IPS-NIHi7 (cell line): Measurements from ENCODE around the gene OR2W3.

Experiments
- DNase-seq: peaks from one replicate; pipeline ENCODE4 v3.0.0; 2012; ENCODE audit warnings: mixed read lengths; ENCODE audit errors: extremely low spot score

The OR2W3 gene

DNA sequence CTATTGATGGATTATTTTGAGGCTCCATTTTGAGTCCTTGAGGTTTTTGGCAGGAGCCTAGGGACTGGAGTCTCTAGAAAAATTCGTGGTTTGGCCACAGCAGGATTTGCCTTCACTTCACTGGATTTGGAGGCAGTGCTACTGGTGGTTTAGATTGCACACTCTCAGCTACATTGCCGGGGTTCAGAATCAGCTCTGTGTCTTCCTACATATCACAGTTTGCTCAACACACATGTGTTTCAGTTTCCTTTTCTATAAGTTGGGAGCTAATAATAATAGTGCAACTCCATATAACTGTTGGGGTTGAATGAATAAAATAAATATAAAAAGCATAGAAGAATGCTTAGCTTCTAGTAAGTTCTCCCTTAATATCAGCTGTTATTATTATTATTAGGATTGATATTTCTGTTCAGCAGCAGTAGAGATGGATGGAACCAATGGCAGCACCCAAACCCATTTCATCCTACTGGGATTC, at the start of gene OR2W3:
Gene OR2W3 (plus strand): TSS at position 425 of the 475 bp plus-strand sequence. CDS start 0 bp downstream, at position 425.
- DNase-seq: no peak

DNA sequence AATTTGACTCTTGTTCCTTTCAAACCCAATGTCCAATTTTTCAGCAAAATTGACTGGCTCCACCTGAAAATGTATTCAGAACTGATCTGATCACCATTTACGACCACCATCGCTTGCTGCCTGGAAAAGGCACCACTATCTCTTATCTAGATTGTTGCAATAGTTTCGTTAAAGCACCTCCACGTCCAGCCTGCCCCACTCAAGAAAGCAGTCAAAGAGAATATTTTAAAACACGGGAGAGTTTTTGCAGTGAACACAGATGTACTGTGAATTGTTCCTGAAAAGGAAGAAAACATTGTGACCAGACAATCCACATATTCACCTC, 49.7 kb upstream of the OR2W3 start:
- no peak for DNase-seq

DNA sequence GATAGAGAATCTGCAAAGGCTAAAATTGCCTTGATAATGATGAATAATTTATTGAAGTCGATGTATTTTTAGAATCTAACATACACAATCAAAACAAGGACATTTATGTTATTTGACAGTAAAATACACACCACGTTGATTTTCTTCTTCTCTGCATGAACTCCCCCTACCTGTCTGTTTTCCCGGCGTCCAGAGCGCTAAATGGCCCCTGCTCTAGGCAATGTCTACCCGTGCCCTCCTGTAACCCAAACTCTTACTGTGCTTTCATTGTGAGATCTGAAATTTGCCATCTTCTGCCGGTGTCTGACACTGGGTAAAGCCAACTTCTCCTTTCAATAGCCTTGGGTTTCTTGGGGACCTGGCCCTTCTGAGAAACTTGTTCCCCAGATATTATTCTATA, 47.0 kb upstream of the OR2W3 start:
- DNase-seq: no peak

DNA sequence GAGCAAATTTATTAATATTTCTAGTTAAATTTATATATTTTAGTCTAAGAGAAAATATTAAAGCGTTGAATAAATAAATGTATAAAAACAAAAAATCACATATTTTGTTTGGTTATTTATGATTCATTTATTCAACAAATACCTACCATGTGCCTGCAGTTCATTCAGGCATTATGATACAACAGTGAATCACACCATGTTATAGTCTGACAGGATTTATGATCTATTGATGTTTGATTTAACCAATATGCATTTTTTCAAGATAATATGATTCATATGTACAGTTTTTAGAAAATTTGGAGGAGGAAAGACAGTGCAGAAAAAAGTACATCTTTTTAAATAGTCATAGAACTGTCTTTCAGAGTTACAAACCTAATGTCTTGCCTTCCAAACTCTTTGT, 45.8 kb upstream of the OR2W3 start:
- DNase-seq: no peak

DNA sequence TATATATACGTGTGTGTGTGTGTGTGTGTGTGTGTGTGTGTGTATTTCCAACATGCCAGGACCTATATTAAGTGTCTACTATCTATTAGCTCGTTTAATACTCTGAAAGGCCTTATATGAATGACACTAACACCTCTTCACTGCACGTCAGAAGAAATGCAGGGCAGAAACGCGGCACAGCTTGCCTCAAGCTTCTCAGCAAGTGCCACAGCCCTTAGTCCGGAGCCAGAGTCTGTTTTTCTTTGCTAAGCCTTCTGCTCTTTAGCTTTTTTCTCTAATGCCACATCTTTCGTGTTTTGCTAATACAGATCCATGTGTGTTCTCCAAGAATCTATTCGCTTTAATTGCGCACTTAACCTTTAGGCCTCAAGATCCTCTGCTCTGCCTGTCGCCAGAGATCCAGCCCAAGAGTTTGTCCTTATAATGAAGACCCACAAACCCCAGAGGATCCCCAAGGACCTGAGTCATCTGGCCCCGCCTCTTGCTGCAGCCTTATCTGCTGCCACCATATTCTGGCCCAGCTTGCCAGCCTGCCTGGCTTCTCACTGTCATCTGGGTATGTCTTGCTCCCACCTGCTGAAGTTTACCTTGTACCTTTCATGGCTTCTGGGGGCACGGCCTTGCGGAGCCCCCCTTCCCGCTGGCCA, 40.4 kb upstream of the OR2W3 start:
- no peak for DNase-seq

DNA sequence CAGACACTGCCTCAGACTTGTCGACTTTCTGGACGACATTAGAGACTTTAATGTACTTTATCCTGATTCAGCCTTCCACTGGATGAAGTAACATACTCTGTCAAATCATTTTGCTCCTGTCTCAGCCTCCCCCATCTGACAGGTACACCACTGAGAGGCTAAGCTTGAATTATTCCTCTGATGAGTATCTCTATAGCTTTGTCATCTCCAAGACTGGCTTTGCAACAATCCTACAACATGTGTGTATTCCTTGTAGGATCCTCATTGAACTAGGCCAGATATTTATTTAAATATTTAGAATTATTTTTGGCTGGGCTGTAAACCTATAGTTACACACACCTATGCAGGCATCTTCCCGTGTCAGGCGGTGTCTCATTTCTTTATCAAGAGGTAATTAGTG, 39.5 kb upstream of the OR2W3 start:
- DNase-seq: no peak

DNA sequence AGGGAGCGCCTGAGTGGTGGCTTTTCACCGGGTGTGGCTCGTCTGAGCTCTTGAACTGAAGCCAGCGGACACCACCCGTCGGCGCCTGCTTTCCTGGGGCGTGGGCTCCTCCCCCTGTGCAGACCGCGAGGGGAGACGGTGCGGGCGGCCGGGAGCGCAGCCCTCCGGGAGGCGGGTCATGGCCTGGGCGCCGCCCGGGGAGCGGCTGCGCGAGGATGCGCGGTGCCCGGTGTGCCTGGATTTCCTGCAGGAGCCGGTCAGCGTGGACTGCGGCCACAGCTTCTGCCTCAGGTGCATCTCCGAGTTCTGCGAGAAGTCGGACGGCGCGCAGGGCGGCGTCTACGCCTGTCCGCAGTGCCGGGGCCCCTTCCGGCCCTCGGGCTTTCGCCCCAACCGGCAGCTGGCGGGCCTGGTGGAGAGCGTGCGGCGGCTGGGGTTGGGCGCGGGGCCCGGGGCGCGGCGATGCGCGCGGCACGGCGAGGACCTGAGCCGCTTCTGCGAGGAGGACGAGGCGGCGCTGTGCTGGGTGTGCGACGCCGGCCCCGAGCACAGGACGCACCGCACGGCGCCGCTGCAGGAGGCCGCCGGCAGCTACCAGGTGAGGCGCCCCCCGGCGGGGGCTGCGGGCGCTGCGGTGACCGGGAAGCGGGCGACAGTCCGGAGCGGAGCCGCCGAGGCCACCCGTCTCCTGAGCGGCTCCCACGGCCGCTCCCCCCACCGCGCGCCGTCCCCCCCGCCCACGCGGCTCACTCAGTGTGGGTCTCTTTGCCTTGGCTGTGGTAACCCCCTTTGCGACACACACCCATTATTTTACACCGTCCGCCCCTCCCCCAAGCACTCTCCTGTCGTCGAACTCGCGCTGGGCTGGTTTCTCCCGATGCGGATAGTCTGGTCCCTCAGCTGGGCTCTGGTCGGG, 38.1 kb upstream of the OR2W3 start, which contains the start of gene TRIM58:
Gene TRIM58 (plus strand): TSS at position 119 of the 916 bp plus-strand sequence. CDS start 60 bp downstream, at position 179.
- DNase-seq: peak; percentile 22

DNA sequence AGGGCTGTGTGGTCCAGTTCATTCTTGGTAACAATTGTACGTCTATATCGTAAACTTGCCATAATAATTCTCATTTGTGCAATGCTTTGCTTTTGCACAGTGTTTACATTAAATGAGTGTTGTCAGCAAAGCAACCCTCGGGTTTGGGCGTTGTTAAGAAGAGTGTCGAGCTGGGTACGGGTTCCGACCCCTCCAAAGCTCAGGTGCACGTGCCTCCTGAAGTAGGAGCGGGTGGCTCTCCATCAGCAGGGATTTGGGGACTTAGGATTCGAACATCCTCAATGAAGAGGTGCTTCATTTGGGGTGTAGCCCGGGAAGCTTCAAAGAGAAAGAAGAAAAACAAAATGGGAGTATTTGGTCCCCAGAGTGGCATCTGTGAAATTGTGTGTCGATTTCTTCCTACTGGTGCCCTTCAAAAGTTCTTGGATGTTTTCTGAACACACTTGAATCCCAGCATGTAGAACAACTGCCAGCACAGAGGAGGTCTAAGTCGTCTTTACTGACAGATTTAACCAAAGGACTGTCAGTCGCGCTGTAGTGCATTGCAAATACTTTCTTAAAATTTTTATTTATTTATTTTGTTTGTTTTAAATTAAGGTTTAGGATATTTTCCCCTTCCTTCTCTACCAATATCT, 37.3 kb upstream of the OR2W3 start:
- DNase-seq: no peak

DNA sequence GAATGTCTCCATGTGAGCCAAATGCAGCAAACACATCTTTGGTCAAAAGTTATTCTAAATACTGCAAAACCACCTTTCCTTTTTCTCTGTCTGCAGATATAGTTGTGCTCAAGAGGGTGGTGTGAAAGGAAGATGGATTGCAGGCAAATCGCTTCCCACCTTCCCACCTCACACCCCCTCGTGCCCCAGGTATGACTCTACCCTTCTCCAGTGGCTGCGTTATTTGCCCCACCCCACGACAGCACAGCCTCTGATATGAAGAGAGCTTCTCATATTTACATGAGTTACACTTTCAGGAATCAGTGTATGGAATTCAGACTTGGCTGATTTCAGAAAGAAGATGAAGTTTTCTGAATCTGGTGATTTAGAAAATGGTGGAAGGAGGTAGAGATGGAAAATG, 32.6 kb upstream of the OR2W3 start:
- no peak for DNase-seq

DNA sequence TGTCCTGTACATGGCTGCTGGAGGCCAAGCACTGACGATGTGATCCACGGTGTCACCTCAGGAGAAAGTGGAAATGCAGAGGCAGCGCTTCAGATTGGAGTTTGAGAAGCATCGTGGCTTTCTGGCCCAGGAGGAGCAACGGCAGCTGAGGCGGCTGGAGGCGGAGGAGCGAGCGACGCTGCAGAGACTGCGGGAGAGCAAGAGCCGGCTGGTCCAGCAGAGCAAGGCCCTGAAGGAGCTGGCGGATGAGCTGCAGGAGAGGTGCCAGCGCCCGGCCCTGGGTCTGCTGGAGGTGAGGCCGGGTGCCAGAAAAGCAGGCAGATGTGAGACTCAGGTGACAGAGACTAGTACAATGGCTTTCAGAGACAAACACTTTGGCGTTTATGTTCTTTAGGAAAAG, 30.7 kb upstream of the OR2W3 start:
- DNase-seq: no peak

DNA sequence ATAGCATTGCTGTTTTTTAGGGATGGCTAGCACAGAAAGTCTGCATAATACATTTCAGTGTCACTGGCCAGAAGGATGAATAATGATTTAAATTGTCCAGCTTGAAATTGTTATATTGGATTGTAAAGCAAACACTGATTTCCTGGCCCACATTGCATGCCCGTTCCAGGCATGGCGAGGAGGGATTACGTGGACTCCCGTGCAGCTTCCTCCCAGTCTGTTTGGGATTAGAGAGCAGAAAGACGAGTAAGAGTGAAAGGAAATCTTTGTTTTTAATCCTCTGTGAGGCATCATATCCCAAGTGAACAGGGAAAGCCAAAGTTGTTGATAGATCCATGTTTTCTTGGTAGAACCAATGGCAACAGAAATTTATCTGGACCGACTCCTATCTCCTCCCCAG, 30.0 kb upstream of the OR2W3 start:
- DNase-seq: no peak

DNA sequence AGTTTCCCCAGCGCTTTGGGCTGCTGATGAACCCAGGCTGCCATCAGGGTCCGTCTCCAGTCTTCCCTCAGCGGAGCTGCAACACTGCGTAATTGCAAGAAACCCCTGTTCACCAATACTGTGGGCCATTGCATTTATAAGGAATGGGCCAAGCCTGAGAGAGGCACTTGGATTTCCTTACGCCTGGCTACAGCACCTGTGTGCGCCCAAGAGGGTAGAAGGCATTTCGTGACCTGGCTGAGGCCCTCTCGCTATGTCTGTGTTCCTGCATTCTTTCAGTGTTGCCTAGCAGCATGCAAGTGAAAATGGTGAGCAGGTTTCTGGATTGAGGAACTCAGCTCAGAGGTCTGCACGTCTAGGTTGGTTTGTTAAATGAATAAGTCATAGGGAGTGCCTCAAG, 12.0 kb upstream of the OR2W3 start:
- no peak for DNase-seq

DNA sequence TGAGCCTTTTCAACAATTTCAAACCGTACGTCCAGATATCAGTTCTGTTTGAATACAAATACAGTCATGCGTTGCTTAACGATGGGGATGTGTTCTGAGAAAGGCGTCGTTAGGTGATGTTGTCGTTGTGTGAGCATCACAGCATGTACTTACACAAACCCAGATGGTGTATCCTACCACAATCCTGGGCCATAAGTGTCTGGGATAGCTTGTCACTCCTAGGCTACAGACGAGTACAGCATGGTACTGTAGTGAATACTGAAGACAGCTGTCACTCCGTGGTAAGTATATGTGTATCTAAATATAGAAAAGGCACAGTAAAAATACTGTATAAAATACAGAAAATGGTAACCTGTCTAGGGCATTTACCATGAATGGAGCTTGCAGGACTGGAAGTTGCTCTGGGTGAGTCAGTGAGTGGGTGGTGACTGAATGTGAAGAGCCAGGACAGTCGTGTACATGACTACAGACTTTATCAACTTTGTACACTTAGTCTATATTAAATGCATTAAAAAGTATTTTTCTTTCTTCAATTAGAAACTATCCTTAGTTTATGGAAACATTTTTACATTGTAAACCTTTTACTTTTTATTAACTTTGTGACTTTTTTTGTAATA, 10.5 kb upstream of the OR2W3 start:
- DNase-seq: no peak

DNA sequence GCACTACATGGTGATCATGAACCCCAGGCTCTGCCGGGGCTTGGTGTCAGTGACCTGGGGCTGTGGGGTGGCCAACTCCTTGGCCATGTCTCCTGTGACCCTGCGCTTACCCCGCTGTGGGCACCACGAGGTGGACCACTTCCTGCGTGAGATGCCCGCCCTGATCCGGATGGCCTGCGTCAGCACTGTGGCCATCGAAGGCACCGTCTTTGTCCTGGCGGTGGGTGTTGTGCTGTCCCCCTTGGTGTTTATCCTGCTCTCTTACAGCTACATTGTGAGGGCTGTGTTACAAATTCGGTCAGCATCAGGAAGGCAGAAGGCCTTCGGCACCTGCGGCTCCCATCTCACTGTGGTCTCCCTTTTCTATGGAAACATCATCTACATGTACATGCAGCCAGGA, 589 bp downstream of the OR2W3 start:
- DNase-seq: no peak

DNA sequence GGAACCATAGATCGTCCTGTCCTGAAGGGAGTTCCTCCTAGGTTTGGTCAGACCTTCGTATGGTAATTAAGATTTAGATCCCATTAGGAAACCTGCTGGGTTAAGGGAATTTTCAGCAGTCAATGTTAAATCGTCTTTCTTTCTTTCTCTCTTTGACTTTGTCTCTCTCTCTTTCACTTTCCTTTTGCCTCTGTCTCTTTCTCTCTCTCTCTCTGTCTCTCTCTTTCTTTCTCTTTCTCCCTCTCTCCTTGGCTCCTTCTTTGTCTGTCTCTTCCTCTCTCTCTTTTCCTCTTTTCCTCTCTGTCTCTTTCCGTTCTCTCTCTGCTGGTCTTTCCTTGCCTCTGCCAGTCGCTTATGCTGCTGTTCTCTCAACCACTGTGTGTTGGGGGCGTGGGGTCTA, 8.7 kb downstream of the OR2W3 start:
- DNase-seq: no peak

DNA sequence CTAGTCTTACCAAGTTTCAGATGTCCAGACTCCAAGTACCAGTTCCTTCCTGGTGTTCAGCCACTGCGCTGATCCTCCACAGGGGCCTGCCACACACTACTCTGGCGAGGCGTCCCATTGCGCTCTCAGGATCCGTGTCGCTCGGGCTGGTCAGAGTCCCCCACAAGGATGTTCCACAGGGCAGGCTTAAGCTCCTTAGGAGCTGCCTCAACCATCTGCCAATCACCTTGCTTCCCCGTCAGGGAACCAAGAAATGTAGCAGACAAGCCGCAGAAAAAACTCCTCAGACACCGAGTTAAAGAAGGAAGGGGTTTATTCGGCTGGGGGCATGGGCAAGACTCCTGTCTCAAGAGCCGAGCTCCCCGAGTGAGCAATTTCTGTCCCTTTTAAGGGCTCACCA, 9.8 kb downstream of the OR2W3 start:
- no peak for DNase-seq

DNA sequence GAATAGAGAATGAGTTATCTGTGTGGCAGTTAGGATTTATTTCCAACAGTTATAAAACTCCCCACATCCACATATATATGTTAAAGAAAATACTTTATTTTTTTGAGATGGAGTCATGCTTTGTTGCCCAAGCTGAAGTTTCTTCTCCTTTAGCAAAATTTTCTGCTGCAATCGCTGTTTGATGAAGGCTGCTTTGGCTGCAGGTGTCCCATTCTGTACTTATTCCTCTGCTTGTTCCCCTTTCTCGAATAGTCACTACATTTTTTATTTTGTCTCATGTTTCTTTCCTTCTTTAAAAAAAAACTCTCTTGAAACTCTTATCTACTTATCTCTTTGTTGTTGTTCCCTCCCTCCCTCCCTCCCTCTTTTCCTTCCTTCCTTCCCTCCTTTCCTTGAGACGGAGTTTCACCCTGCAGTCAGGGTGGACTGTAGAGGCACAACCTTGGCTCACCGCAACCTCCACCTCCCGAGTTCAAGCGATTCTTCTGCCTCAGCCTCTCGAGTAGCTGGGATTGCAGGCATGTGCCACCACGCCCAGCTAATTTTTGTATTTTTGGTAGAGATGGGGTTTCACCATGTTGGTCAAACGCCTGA, 10.6 kb downstream of the OR2W3 start:
- DNase-seq: no peak

DNA sequence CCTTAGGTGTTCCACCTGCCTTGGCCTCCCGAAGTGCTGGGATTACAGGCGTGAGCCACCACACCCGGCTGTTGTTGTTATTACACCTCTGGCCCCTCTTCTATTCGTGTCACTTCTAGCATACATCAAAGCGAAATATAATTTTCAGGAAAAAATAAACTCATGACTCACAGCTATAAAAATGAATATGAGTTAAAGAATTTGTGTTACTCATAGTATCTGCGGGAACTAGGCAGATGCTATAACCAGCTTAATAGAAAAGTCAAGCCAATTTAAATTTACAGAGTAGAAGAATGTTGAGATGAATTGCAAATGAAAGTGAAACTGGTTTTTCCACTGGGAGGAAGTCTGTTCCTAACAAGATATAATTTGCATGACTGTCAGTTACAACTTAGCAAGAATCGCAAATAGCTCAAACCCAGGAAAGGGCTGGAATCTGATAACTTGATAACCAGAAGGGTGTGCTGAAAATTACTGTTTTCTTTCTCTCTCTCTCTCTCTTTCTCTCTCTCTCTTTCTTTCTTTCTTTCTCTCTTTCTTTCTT, 11.2 kb downstream of the OR2W3 start:
- DNase-seq: no peak

DNA sequence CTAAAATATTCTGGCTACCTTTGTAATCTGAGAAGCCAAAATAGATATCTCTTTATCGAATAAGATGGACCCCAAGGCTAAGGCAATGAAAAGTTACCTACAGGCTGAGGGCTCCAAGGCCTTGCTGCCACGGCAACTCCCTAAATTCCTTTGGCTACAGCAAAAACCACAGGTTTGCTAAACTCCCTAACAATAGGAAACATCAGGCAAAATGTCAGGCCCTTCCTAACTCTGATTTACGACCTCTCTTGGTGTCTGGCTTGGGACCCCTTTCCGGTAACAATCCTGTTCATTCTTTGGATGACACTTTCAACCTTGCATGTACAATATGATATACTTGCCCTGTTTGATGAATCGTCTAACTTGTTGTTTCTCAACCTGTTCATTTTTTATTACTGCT, 13.4 kb downstream of the OR2W3 start:
- no peak for DNase-seq

DNA sequence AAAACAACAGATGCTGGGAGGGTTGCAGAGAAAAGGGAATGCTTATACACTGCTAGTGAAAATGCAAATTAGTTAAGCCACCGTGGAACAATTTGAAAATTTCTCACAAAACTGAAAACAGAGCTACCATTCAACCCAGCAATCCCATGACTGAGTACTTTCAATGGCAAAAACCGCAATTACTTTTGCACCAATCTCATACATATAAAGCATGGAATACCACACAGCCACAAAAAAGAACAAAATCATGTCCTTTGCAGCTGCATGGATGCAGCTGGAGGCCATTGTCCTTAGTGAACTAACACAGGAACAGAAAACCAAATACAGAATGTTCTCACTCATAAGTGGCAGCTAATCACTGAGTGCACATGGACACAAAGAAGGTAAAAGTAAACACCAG, 18.4 kb downstream of the OR2W3 start:
- DNase-seq: no peak

DNA sequence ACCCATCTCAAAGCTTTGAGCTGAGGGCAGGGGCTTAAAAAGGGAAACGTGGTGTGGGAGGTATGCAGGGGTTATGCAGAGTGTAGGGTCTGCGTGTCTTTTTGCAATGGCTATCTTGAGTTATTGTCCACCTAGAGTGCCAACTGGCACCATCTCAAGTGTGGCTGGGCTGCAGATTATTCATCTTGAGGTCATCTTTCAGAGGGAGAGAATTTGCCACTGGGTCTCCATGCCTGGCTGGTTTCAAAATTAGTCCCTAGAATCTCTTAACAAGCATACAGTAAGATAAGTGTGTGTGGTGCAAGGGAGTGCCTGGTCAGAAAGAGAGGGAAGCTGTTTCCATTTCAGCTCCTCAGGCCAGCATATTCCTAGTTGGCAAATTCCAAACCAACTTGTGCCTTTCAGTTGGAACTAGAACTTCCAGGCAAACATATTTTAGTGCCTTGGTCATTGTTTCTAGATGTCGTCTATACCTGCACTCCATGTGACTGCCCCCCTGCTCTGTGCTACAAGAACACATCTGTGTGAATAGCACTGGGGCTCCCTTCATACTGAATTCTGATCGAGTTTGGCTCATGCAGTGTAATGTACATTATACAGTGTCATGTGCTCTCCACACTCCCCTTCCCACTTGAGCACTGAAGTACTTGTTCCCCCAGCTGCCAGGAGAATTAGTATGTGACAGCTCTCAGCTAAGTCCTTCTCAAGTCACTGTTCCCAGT, 19.7 kb downstream of the OR2W3 start:
- no peak for DNase-seq
